Lung microvascular endothelial cell (primary cell): ENCODE results near the gene HUWE1. TPM values are rescaled to one million over a fixed set of nuclear protein-coding genes. Genes with fewer than 3 reads are reported as not detected.

ENCODE experiments used
- DNase-seq, 2 donors: peaks; one replicate each; pipeline versions ENCODE4 v3.0.0 to v3.0.0-alpha.2; 2010; ENCODE audit warnings: low read depth in 2 of 2
- total RNA-seq: library from RNA; depleted of rRNA; stranded (reverse); fragments of >200 nt; gene quantifications from 2 replicates; pipeline ENCODE4 v1.2.1, GENCODE V29; 2014

HUWE1 gene
- total RNA-seq, 1 donor from 2014 or later = 58.1 TPM

DNA sequence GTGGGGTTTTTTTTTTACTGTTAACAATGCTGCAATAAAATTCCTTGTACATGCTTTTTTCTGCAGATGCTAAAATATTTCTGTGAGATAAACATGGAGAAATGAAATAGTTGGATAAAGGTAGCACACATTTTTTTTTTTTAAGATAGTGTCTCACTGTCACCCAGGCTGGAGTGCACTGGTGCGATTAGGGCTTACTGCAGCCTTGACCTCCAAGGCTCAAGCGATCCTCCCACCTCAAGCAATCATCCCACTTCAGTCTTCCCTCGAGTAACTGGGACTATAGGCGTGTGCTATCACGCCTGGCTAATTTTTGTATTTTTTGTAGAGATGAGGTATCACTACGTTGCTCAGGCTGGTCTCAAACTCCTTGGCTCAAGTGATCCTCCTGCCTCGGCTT is 1.8 kb upstream of the HUWE1 start:
- DNase-seq = no peak

DNA sequence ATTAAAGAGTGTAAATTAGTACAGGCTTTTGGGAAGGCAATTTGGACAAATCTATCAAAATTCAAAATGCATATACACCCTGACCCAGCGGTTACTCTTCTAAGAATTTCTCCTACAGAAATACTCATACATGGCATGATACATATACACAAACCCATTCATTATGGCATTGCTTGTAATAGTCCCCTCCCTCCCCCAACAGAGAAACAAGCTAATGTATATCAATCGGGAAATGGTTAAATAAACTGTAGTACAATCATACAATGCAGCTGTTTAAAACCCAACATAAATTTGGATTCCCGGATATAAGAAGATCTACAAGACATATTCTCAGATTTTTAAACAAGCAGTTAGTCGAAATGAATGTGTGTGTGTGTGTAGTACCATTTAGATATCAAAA is 808 bp downstream of the HUWE1 start:
- peak in 1 of 2 donors; percentile 2 for DNase-seq

GRCh38 chrX:53684415-53685192 is 1.9 kb downstream of the HUWE1 start:
- DNase-seq = peak; percentile 5 to 8

DNA sequence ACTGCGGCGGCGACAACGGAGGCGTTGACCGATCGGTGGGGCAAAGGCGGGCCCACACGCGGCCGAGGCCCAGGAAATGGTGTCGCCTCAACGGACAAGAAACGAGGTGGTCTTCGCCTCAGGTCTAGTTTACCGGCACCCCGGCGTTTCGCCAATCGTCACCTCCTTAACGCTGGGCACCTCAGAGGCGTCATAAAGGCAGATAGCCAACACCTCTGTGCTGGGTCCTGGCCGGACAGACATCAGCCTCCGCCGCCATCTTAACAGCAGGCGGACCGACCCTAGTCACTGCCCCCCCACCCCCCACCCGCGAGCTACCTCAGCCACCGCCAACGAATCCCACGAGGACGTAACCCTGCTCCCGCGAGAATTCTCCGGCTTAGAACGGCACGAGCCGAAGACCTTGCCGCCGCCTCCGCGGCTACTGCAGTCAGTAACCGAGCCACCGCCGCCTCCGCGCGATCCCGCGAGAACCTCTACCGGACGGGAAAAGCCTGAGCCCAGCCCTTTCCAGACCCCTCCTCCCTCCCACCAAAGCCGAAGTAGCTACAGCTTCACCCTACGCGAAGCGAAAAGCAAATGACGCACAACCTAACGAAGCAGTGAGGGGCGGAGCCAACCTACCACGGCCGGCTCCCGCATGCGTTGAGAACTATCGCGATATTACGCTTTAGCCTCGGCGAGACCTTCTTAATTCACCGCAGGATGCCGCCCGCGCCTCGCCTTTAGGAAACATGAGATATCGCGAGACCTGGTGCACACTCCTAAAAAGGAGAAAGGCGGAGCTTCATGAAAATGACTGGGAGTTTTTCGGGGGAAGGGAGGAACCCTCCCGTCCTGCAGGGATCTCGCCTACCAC is 2.7 kb downstream of the HUWE1 start:
- peak; percentile 98 to 99 for DNase-seq

- peak; percentile 63 to 66 for DNase-seq
These were observed 3.5 kb downstream of the HUWE1 start for GRCh38 chrX:53682885-53683555.

GRCh38 chrX:53681661-53682060 is 4.9 kb downstream of the HUWE1 start:
- no peak for DNase-seq

DNA sequence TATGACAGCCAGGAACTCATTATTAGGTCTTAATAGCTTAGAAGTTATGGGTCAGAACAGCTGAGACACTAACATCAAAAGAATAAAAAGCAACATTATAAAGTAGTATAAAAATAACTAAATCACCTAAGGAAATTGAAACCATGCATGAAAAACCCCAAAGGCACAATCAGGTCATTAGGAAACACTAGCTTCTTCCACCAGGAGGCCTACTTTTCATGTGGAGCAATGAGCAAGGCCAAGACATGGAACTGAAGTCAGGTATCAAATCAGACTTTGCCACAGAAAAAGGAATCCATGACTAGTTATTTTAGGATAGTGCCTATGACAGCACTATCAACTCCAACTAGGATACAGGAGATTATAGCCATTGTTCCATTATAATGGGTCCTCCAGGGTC is 7.9 kb downstream of the HUWE1 start:
- peak in 1 of 2 donors; percentile 2 for DNase-seq

GRCh38 chrX:53677286-53677685 is 9.2 kb downstream of the HUWE1 start:
- DNase-seq = no peak

DNA sequence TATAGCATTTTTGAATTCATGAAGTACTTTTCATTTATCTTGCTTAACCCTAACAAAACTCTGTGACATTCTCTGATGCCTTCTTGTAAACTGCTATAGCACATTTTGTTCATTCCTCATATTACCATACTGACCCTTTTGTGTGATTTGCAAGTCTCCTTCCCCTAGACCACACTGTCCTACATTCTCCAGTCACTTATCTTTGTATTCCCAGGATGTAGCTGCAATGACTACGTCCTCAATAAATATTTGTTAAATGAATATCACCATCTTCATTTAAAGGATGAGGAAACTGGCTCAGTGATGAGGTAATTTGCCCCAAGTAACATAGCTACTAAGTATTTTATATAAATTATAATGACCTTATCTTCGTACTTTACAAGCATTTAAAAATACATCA is 11.9 kb downstream of the HUWE1 start:
- DNase-seq = no peak

- DNase-seq = no peak
These were observed 17.3 kb downstream of the HUWE1 start for GRCh38 chrX:53669258-53669657.

- DNase-seq = no peak
These were observed 20.3 kb downstream of the HUWE1 start for GRCh38 chrX:53666171-53666570.

DNA sequence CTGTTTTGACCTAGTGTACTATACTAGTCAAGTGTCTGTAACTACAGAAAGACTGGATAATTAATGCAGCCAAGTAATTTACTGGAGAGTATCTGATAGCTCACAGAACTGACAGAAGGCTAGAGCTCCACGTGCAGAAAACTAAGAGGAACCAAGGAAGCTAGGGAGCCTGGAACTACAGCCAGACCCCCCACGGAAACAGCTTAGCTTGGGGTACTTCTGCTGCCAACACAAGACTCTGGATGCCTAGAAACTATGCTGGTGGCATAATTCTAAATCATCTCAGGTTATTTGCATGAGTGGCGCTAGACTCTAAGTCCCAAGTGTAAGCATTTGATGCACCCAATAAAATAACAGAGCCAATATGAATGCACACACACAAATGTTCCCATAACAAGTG is 26.5 kb downstream of the HUWE1 start:
- DNase-seq = no peak

DNA sequence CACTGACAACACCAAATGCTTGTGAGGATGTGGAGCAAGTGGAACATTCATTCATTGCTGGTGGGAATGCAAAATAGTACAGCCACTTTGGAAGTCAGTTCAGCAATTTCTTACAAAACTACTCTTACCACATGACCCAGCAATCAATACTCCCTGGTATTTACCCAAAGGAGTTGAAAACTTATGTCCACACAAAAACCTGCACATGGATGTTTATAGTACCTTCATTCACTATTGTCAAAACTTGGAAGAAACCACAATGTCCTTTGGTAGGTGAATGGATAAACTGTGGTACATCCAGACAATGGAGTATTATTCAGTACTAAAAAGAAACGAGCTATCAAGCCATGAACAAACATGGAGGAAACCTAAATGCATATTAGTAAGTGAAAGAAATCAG is 27.5 kb downstream of the HUWE1 start:
- DNase-seq = no peak

DNA sequence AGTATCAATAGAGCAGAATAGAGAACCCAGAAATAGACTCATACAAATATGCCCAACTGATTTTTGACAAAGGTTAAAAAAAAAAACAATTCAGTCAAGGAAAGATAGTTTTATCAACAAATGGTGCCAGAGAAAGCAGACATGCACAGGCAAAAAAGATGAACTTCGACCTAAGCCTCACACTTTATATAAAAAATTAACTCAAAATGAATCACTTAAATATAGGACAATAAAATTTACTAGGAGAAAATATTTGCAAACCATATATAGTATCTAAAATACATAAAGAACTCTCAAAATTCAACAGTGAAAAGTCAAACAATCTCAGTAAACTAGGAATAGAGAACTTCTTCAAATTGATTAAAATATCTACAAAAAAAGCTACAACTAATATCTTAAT is 29.7 kb downstream of the HUWE1 start:
- no peak for DNase-seq

DNA sequence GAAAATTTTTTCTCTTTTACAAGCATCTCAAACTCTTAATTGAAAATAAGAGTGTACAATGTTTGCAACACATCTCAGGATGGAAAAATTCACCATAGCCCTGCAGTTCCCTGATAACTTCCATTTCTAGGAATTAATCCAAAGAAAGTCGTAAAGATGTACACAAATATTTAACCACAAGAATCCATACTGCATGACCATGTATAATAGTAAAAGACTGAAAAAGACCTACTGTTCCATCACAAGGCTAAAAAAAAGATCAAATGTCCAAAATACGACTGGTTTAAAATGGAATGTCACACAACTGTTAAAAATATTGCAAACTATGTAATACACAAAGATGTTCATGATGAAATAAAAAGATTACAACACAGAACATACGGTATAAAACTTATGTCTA is 32.1 kb downstream of the HUWE1 start:
- no peak for DNase-seq

DNA sequence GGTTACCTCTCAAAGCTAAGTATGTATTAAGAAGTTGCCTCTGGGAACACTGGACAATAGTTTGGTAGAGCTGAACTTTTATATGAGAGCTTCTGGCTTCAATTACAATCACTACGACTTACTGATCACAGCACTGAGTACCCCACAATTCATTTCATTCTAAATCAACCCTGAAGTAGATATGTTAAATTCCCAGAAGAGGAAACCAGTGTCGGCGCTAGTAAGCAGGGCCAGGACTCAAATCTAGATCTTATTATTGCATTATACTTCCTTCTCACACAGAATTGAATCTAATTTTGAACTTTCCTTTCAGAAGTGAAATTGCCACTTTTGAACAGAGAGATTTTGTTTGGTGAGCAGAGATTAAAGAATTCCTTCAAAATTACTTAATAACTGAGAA is 41.8 kb downstream of the HUWE1 start:
- no peak for DNase-seq

DNA sequence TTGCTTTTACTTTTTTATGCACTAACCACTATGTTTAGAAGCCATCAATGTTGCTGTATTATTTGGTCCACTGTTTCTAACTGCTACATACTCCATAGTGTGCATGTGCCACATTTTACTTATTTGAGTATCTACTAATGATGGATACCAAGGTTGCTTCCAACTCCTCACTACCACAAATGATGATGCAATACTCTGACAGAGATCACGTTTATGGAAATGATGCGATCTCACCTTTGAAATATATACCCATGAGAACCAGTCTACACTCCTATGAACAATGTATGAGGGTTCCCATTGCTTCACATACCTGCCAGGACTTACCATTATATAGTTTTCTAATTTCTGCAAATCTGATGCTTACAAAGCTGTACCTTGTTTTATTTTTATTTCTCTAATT is 44.2 kb downstream of the HUWE1 start:
- no peak for DNase-seq

- DNase-seq = no peak
These were observed 47.3 kb downstream of the HUWE1 start for GRCh38 chrX:53639257-53639656.

DNA sequence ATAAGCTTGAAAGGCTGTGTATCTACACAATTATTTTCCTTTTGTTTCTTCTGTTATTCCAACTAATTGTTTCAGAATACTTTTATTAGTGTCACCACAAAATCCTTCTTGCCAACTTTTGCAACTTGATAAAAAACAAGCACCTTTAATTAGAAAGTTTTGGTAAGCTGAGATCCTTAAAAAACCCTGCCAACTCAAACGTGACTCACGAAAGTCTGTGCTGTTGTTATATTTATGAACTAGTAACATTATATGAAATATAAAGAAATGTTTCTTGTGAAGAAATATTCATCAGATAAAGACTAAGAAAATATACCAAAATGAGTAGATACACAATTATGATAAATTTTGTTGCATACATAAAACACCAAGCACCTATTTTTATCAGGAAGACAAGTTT is 49.0 kb downstream of the HUWE1 start:
- no peak for DNase-seq

DNA sequence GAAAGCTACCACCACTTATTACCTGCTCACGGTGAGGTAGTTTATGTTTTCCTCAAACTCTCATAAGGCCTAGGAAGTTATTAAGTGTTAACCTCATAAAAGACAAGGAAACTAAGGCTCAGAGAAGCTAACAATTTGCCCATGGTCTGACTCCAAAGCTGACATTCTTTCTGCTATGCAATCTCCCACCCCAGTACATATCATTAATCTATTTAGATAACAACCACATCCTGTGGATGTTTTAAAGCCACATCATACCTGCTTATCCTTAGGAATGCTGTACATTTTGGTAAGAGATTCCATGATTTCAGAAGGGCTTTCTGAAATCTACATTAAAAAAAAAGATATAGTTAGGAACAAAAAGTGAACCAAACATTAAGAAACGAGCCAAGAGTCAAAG is 55.4 kb downstream of the HUWE1 start:
- no peak for DNase-seq

- no peak for DNase-seq
These were observed 56.3 kb downstream of the HUWE1 start for GRCh38 chrX:53630261-53630660.

DNA sequence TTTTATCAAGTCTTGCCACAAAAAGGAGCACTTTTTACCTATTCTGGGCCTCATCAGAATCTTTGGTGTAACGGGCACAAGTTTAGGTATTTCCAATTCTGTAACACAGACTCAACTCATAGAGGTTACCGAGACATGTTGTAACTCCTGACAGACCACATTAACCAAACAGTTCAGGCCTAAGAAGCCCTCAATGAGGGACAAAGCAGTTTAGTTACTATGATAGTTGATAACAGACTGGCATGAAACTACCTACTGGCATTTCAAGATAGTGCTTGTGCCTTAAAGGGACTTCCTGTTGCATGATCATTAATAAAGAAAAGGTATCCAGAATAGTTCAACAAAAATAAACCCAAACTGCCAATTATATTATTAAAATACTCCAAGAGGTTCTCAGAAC is 64.1 kb downstream of the HUWE1 start:
- DNase-seq = no peak
